Measurements from ENCODE around the gene COL11A2. TPM values are rescaled to one million over a fixed set of nuclear protein-coding genes. Genes with fewer than 3 reads are reported as not detected.

The COL11A2 gene
- total RNA-seq, 1 experiment from 2014 or later: 3.7 TPM

GRCh38 chr6:33213166-33213988, 21.1 kb upstream of the COL11A2 start (continued):
- TF ChIP-seq ATF2 (CRISPR knock-in tag; IDR thresholded peaks at IDR 0.05; ENCODE audit: borderline replicate concordance, low read depth) (no peak), ERG (CRISPR knock-in tag; IDR thresholded peaks at IDR 0.05) (peak; percentile 62; the same call in 1 of the 2 replicates), TCF7 (CRISPR knock-in tag; IDR thresholded peaks at IDR 0.05; ENCODE audit: low read depth) (no peak), NR2C2 (CRISPR knock-in tag; IDR thresholded peaks at IDR 0.05) (no peak), RELA (CRISPR knock-in tag; IDR thresholded peaks at IDR 0.05; ENCODE audit: borderline replicate concordance) (no peak), E2F4 (CRISPR knock-in tag; IDR thresholded peaks at IDR 0.05; ENCODE audit: borderline replicate concordance, low read depth) (no peak), GRHL2 (CRISPR knock-in tag; IDR thresholded peaks at IDR 0.05; ENCODE audit: insufficient replicate concordance, severe bottlenecking) (no peak), NR3C1 (CRISPR knock-in tag; conservative IDR thresholded peaks at IDR 0.05; ENCODE audit: low read depth) (no peak), ZNF121 (CRISPR knock-in tag; IDR thresholded peaks at IDR 0.05) (no peak), RORB (CRISPR knock-in tag; IDR thresholded peaks at IDR 0.05) (no peak), ZNF281 (CRISPR knock-in tag; IDR thresholded peaks at IDR 0.05) (no peak), ZNF423 (CRISPR knock-in tag; IDR thresholded peaks at IDR 0.05) (no peak), ZNF671 (CRISPR knock-in tag; IDR thresholded peaks at IDR 0.05) (no peak), ZBTB21 (CRISPR knock-in tag; IDR thresholded peaks at IDR 0.05; ENCODE audit: borderline replicate concordance) (no peak), CDX4 (CRISPR knock-in tag; IDR thresholded peaks at IDR 0.05; ENCODE audit: borderline replicate concordance) (no peak), MYBL2 (CRISPR knock-in tag; IDR thresholded peaks at IDR 0.05) (peak; percentile 38; the same call in 1 of the 2 replicates), E2F5 (CRISPR knock-in tag; IDR thresholded peaks at IDR 0.05) (no peak), FOXP4 (CRISPR knock-in tag; IDR thresholded peaks at IDR 0.05) (0 out of 2 replicates have a peak, but pooled peaks have one; percentile 20), CBFB (CRISPR knock-in tag; IDR thresholded peaks at IDR 0.05; ENCODE audit: low read depth) (no peak), IRF1 (CRISPR knock-in tag; IDR thresholded peaks at IDR 0.05) (0 out of 2 replicates have a peak, but pooled peaks have one; percentile 42), ZNF532 (CRISPR knock-in tag; IDR thresholded peaks at IDR 0.05; ENCODE audit: borderline replicate concordance) (0 out of 2 replicates have a peak, but pooled peaks have one; percentile 1), NFATC4 (CRISPR knock-in tag; IDR thresholded peaks at IDR 0.05) (0 out of 2 replicates have a peak, but pooled peaks have one; percentile 25)
